ENCODE measurements around the gene PRLH.

Gene PRLH

DNA sequence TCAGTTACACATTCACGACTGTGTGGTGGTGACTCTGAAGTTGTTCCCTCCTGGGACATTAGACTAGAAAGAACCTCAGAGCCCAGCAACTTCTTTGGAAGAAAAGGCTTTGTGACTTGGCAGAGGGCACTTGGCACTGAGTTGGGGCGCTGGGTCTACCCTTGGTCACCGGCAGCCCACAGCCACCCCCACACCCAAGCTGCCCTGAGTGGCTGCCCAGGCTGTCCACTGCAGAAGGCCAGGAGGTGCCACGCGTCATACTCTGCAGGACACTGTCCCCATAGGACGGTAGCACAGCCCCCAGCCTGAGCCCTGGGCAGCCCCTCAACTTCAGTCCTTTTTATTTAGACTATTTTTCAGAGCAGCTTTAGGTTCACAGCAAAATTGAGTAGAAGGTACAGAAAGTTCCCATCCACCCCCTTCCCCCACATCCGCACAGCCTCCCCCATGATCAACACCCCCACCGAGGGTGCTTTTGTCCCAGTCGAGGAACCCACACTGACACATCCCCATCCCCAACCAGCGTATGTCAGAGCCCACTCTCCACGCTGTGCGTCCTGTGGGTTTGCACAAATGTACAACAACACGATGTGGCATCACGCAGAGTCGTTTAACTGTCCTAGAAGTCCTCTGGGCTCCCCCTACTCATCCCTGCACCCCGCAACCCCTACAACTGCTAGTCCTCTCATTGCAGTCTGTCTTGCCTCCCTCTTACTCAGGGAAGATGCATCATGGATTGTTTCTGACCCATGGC is 1.1 kb downstream of the PRLH start:
- no peak for DNase-seq

DNA sequence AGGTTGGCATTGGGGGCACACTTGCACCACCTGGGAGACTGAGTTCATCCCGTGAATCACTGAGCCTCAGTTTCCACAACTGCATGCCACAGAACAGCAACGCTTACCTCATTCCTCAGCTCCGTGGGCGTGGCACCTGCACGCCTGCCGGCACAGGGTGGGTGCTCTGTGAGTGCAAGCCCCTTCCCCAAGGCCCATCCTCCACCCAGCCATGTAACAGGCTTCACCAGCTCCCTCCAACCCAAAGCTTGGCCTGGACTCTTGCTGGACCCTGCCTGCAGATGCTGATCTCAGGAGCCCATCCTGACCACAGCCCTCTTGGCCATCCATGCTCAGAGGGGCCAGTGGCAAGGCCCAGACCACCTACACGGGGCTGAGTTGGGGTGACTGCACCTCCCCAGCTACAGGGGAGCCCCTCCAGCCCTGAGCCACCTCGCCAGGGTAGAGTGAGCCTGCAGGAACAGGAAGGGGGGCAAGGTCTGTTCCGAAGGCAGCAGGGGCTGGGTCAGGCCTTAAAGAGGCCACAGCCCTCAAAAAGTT is 1.8 kb downstream of the PRLH start:
- DNase-seq = no peak

- no peak for DNase-seq
Measured at GRCh38 chr2:237569041-237569440, 2.7 kb downstream of the PRLH start.

GRCh38 chr2:237569896-237570295 is 3.5 kb downstream of the PRLH start:
- no peak for DNase-seq

GRCh38 chr2:237570776-237571335 is 4.5 kb downstream of the PRLH start:
- no peak for DNase-seq

DNA sequence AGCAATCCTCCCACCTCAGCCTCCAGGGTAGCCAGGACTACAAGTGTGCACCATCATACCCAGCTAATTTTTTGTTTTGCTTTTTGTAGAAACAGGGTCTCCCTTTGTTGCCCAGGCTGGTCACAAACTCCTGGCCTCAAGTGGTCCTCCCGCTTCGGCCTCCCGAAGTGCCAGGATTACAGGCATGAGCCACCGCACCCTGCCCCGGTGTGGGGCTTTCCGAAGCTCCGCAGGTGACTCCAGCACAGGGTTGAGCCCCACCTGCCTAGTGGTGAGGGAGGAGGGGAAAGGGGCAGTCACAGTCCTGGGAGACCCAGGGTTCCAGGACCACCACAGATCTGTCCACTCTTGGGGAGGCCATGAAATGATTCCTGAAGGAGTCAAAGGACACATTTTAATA is 5.2 kb downstream of the PRLH start:
- DNase-seq = no peak

GRCh38 chr2:237572021-237572741 is 5.8 kb downstream of the PRLH start:
- peak; percentile 85 for DNase-seq

DNA sequence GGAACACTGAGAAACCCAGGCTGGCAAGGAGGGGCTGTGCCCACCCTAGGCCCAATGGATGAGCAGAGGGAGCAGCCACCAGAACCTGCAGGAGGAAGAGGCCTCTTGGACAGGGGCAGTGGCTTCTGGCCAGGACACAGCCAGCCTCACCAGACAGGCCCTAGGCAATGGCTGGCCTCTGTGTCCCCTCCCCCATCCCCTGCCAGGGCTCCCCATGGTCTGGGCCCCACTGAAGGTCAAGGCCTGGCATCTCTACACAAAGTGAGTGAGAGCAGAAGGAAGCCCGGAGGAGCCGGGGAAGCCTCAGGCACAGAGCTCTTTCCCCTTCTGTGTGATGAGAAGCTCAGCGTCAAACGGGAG is 6.3 kb downstream of the PRLH start:
- DNase-seq = no peak

DNA sequence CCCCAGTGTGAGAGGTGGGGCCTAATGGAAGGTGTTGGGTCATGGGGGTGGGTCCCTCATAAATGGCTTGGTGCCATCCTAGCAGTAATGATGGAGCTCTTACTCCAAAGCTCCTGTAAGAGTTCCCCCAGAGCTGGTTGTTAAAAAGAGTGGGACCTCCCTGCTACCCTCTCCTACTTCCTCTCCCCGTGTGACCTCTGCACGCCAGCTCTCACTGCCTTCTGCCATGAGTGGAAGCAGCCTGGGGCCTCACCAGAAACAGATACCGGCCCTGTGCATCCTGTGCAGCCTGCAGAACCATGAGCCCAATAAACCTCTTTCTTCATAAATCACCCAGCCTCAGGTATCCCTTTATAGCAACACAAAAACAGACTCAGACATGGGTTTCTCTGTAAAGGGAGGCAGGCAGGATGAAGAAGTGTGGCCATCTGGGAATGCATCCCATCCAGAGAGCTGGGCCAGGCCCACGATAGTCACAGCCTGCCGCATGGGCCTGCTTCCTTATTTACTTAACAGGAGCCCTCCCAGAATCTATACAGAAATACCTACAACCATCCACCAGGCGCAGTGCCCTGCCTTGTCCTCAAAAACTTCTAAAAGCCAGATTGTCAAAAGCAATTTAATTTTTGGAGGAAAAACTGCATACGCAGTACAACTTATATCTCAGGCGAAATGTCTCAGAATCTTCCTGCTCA is 7.5 kb downstream of the PRLH start:
- DNase-seq = no peak

DNA sequence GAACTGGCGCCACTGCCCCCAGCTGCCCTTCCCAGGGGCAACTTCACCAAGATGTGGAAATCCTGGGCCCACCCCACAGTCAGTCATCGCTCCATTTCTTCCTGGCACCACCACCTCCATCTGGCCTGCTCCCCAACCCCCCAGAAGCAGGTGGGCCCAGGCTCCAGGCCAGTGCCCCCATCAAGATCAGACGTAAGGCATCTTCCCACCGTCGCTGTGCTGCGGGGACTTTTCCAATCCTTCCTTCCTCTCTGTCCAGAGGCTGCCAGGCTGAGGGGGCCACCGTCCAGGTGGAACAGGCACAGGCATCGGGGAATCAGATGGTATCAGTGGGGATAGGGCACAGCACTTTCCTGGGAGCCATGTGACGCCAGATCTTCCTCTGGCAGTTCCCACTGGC is 8.1 kb downstream of the PRLH start:
- DNase-seq = no peak

DNA sequence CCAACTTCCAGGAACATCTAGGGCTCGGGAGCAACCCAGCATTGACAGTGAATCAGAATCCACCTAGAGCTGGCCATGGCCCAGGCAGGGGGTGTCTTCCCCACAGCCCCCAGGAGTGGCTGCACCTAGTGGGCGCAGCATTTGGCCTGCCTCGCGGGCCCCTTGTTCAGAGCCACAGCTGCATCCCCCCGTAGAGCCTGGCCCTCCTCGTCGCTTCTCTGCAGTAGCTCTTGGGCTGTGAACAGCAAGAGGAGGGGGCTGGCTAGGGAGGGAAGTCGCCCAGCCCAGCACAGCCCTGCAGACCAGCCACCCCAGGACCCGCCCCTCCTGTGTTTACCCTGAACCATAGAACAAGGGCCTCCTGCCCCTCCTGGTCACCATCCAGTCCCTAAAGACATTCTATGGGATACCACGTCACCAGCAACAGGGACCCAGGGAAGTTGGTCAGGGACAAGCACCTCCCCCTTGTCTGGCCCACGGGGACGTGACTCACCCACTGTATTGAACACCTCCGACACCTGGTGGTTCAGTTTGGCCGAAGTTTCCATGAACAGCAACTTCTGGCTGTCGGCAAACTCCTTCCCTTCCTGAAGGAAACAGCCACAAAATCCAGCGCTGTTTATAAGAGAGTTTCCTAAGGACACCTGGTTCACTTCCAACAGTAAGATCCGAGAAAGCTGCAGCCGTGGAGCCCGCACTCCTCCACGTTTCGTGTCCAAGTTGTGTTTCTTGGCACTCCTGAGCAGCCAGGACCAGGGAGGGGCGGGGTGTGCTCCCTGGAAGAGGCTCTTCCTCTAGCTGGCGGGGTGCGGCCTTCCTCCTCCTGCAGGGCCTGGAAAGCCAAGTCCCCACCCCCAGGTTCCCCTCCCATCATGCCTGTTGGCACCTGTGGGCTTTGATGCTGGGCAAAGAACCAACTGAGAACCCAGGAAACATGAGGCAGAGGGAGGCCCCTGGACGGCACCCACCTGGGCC is 8.8 kb downstream of the PRLH start:
- no peak for DNase-seq

DNA sequence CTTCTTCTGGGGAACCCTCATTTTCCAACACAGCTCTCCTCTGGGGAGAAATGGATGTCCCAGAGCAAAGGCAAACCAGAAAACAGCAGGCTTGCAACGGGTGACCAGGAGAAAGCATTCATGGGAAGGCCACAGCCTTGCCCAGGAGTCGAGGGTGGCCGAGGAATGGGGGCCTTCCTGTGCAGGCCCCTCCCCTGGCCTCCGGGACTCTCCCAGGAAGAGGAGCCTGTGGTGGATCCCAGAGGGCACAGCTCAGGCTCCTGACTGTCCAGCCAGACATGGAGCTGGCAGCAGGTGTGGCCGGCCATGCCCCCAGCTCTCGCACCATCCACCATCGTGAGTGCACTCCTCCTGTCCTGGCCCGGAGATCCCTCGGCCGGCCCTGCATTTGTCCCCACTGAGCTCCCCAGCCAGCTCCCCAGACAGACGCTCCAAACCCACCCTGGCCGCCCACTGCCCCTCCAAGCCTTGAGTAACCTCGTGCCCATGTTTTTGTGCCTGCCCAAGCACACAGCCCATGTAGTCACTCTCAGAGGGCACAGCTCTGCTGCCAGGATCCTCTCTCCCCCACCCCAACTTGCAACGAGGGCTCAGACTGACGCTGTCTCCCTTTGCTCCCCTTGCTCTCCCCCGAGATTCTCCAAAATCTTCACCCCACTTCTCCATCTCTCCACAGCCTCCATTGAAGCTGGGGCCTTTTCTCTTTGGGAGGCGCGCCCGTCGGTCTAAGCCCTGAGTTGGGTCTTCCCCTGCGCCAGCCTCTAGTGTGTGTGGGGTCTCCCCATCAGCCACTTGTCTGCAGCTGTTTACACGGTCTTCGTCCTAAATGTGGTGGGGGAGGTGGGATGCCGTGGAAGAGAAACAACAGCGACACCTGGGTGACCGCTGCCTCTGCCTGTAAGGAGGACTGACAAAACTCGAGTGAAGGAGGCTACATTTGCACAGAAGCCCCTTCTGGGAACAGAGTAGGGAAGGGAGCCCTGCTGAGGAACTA is 9.8 kb downstream of the PRLH start:
- DNase-seq = no peak

- DNase-seq = no peak
Measured at GRCh38 chr2:237576974-237577373, 10.6 kb downstream of the PRLH start.

- DNase-seq = no peak
Measured at GRCh38 chr2:237577458-237577857, 11.1 kb downstream of the PRLH start.

- no peak for DNase-seq
Measured at GRCh38 chr2:237577956-237578870, 11.8 kb downstream of the PRLH start.

GRCh38 chr2:237581326-237581725 is 15.0 kb downstream of the PRLH start:
- no peak for DNase-seq

- peak; percentile 25 to 43 for DNase-seq
Measured at GRCh38 chr2:237581751-237582746, 15.7 kb downstream of the PRLH start.
